ENCODE measurements around the gene TMEM54.
A peak's percentile ranks its signal among the peaks of the same experiment; 100 is the strongest.

TMEM54 gene, protein sequence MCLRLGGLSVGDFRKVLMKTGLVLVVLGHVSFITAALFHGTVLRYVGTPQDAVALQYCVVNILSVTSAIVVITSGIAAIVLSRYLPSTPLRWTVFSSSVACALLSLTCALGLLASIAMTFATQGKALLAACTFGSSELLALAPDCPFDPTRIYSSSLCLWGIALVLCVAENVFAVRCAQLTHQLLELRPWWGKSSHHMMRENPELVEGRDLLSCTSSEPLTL

DNA sequence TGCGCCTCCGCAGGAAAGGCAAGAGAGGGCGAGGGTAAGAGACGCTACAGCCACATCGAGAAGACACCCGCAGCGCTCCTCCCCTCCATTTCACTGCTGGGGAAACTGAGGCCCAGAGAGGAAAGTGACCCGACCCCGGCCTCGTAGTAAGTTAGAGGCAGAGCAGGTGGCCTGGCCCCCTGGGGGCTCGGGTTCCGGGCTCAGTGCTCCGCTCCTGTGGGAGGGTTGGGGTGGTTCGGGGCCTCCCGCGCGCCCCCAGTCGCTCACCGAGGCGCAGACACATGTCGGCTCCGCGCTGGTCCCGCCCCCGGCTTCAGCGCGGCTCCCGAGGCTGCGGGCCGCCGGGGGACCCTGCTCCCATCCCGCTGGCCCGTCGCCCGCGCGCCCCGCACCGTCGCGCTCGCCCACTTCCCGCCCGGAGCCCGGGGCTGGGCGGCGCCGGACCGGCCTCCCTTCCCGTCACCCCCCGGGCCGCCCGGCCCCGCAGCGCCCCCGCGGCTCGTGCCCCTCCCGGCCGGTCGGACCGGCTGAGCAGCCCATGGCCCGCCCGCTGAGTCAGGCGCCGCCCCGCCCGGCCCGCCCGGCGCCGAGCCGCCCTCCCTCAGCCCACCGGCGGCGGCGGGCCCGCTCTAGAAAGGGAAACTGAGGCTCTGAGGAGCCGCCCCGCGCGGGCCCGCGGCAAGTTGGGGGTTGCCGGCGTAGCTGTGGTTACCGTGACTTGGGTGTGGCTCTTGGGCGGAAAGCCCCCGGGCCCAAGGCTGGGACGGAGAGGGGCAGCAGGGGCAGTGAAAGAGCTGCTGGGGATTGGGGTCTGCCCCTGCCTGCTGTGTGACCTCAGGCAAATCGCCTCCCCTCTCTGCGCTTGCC is at the start of gene TMEM54:
TMEM54 (minus strand) TSS at position 434 of the 867 bp plus-strand sequence; CDS start at position 283, 151 bp downstream.
- peak; percentile 85 for DNase-seq

DNA sequence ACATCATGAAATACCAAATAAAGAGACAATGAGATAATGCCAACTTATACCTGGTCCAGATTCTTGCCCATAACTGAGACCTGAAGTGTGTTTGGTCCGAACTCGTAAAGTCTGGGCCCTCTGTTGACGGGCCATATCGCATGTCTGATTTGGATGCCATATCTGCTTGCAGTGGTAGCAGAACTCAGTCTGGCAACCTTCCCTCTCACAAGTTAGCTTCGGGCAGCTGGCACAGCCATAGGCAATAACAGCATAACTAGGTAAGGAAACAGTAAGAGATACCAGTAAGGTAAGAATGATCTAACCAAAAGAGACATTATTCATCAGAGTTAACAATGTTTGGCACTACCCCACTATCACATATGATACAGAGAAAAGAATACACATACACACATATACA is 48.3 kb upstream of the TMEM54 start:
- DNase-seq: peak; percentile 22

DNA sequence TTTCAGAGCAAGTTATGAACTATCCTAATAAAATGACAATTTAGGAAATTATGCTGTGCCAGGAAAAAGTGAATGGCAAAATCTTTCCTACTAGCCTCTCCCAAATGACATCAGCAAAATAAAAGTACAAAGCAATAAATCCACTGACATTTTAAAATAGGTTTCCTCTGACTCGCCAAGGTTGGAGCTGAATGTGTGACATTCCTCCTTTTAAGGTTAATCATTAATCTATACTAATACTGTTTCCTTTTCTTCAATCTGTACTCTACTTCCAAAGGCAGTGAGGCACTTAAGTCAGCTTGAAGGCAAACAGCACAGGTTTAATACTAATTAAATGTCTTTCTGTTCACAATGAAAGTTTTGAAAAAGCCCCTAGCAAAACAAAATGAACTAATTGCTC is 47.7 kb upstream of the TMEM54 start:
- peak; percentile 70 for DNase-seq

DNA sequence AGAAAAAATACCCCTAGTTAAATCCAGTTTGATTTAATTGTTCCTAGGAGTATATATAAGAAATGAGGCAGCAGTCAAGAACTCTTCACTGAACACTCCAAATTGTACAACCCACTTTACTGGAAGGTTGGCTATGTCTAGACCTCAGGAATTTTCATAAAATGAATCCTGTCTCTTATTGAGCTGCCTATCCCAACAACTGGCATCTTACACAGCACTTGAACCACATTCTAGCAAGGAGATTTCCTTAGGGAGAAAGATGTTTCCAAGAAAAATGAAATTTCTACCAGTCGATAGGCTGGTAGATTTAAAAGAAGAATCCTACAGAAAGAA is 47.2 kb upstream of the TMEM54 start:
- no peak for DNase-seq

DNA sequence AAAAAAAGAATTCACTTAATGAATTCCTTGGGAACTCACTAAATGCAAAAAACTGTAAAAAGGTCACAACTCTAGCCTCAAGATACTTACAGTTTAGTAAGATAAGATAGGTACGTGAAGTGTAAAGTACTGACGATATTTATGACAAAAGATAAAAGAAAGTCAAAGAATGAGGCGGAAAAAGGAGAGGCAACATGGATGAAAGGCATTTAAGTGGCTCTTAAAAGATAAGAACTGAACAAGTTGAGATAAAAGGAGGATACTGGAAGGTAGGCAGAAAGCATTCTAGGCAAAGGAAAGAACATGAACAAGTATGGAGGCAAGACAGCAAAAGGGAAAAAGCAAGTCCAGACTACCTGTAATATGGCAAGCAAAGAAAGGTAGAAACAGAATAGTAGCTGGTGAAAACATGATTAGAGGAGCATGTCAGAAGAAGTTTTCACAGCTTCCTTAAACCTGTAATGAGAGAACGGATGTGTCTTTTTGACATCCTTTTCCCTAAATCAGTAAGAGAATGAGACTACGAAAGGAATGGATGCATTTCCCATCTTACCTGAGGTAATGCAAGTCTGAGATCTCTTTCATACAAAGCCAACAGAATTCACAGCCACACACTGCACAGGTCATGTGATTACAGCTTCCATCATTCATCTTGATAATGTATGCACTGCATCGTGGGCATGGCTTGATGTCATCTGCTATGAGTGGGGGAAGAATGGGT is 46.6 kb upstream of the TMEM54 start:
- no peak for DNase-seq

DNA sequence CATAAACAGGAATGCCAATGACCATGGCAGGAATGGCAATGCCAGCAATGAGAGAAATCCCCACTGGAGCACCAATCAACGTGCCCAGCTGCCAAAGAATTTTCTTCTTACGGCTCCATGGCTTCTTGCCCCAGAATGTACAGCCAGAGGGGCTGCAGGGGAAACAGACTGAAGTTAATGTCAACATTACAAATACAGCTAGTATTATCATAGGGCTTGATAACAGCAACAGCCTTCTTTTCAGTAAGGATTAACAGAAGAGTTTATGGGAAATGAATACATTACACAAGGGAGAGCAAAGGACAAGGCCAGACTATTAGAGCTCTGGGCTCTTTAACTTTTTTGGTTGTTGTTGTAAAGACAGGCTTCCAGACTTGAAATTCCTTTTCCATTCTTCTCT is 45.2 kb upstream of the TMEM54 start:
- no peak for DNase-seq

DNA sequence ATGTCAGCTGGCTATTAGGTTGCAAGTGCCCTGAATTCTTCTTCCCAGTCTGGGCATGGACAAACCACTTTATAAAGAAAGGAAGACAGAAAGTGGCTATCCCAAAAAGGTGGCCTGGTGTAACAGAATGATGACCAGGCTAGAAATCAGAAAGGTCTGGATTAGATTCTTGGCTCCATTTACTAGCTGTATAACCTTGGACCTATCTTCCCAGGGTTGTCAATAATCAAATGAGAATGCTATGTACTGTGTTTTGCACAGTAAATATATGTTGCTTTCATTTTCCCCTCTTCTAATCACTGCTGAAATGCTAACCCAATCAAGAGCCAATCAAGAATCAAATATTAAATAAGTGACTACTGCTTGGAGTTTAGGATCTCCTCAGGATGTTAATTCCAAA is 43.0 kb upstream of the TMEM54 start:
- DNase-seq: no peak

DNA sequence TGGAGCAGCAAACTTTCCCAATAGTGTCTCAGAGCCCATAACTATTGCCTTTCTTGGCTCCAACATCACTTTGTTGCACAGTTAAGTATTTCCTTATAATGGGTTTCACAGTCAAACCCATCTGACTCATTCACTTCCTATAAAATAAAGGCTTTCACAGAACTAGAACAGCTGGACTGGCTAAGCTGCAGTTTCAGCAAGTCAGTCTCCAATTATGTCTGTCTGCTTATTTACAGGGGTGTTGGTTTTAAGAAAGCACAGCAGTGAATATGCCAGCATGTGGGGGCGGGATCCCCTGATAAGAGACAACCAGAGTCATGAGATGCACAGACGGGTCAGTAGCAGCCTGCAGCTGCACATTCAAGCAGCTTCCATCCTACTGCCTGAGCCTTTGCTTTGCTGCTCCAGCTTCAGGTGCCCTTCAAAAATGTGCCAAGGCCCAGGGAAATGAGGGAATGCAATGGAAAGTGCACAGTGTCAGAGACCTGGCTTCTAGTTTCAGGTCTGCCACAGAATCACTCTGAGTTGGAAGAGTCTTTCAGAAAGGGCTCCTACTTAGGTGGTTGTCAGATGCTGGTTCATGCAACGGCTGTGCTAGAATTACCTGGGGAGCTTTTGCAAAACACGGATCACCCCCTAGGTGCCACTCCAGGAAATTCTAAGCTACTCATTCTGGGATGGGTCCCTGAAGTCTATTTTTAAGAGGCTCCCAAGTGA is 38.6 kb upstream of the TMEM54 start:
- DNase-seq: no peak

DNA sequence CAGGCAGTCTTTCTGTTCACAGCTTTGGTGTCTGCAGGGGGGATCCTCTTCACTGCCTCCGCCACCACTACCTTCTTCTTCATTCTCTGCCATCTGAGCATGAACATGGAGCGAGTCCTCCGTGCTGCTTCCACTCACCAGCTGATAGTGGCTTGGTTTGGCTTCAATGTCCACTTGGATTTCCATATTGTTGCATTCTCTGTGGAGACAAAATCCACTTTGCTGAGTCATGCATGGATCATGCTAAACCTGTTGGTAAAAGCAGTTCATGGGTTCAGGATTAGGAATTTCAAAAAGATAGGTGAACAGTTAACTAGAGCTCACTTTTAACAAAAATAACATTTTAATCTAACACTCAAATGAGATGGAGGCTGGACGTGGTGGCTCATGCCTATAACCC is 35.9 kb upstream of the TMEM54 start:
- DNase-seq: no peak

DNA sequence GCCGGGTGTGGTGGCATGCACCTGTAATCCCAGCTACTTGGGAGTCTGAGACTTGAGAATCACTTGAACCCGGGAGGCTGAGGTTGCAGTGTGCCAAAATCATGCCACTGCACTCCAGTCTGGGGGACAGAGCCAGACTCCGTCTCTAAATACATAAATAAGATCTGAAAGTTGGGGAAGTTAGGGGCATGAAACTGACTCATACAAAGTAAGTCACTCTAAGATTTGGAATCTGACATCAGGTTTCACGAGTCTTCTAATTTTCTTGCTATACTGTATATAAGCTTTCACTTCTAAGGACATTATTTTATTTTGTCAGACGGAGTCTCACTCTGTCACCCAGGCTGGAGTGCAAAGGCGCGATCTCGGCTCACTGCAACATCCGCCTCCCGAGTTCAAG is 33.3 kb upstream of the TMEM54 start:
- no peak for DNase-seq

DNA sequence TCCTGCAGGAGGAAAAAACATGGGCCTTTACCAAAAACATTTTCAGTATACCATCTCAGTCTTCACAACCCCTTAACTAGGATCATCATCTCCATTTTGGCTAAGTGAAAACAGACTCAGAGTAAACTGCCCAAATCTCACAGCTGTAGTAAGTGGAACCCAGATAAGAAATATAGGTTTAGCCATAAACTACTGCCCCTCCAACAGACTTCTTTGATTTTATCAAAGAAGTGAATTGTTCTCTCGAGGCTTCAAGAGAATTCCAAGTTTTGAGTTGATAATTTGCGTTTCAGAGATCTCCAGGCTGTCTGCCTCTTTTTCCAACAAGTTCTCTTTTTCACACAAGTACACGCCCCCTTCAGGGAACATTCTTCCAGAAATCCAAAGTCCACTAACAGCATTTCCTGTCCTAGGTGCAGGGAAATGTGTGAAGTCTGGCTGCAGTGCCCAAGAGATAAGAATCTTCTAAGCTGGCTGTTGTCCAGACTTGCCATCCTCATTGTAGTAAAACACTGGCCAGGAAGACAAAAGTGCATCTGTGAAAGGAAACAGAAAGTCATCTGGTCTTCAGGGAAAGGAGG is 32.6 kb upstream of the TMEM54 start:
- DNase-seq: peak; percentile 36

DNA sequence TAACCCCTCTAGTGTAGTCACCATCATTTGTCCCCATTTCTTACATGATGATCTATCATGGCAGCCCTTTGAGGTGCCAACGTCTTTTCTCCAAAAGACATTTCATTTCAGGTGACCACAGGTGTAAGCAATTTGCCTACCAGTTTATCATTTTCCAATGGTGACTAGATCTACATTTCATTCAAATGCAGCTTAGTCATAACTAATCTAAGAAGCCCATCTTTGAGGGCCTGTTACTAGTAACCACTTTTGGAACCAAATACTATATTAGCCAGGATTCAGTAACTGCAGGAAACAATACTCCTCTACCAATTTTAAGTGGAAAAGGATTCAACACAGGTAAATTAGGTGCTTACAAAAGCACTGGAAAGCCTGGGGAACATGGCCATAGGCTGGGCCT is 30.6 kb upstream of the TMEM54 start:
- DNase-seq: no peak

DNA sequence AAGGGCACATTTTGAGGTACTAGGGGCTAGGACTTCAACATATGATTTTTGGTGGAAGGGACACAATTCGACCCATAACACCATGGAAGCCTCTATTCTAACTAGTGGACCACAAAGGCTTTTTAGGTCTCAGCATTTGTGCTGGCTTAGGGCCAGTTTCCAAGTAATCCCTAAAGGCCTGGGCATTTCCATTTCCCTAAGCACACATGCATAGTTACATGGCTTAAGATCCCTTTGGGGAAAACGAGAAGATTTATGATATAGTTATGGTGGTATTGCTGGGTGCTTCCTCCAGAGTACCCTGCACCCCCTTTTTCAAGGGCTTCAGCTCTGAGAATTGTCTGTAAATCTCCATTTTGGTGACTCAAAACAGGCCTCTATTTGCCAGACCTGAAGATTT is 28.2 kb upstream of the TMEM54 start:
- no peak for DNase-seq

DNA sequence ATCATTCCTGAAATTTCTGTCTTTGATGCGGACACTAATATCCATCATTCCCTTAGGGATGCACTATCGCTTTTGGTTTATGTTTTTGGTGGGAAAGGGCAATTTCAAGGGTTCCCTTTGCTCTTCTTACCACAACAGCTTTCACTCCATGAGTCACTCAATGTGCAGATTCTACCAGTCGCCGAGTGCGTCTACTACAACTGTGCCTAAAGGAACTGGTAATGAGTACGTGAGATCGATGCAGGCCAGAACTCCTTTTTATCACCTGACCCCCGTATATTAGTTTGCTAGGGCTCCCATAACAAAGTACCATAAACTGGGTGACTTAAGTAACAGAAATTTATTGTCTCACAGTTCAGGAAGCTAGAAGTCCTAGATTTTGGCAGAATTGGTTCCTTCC is 27.5 kb upstream of the TMEM54 start:
- DNase-seq: no peak

DNA sequence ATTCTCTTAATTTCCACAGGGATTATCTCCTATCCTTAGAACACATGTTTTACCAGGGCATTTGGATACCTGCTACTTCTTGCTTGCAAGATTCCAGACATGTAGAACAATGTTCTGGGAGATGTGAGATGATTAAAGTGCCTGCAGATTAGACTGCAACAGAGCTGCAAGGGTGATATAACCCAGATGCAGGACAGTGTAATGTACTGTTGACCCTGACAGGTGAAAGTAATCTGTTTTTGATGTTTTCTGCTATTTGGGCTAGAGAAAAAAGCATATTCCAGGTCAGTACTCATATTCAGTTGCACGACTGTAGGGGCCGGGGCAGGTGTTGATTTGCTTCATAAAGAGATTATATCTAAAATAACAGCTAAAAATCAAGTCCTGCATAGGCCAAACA is 27.1 kb upstream of the TMEM54 start:
- no peak for DNase-seq

DNA sequence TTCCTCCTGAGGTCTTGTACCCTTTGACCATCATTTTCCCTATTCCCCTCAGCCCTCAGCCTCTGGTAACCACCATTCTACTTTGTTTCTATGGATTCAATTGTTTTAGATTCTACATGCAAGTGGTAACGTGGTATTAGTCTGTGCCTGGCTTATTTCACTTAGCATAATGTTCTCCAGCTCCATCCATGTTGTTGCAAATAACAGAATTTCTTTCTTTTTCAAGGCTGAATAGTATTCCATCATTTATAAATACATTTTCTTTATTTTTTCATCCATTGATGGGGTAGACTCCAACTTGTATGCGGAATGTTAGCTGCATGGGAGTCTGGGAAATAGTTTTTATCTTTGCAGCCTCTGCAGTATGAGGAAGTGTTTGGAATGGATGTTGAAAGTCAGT is 26.3 kb upstream of the TMEM54 start:
- DNase-seq: no peak

DNA sequence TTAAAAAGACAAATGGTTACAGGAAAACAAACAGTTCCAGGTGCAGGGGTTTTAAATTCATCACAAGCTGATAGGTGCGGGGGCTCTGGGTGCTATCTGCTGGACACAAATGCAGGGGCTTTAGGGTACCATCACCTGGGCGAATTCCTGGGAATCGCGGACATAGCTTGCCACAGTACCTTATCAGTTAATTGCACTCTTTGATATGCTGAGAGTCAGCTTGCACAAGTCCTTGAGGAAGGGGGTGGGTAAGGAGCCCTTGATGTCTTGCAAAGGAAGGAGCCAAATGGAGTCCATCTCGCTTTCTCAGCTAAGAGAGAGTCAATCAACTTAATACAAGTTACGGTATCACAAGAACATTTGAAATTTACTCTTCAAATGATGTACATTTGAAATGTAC is 25.4 kb upstream of the TMEM54 start:
- DNase-seq: no peak

DNA sequence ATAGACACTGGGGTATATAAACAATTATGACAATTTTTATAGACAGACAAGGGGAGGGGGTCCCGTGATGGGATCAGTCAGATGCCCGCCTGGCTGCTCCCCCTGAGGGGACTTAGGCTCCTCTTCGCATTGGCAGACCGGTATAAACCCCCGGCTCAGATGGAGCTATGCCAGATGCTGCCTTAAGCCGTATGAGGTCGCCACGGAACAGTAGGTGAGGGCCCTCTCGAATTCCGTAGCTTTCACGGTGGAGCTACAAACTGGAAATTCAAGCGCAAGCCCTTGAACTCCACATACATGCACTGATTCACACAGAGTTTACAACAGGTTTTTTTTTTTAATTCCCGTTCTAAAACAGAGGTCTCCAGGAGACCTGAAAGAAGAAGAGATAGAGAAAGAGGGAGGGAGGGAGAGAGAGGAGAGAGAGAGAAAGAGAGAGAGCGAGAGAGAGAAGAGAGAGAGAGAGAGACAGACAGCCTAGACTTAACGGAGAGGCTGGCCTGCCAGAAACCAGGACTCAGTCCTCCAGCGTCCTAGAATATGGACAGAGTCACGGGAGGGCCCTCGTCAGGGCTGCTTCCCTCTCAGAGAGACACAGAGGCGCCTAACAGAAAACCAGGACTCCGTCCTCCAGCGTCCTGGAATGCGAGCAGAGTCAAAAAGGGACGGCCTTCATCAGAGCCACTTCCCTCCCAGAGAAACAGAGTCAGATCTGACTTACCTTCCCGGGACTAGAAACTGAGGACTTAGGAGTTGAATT is 24.4 kb upstream of the TMEM54 start:
- DNase-seq: peak; percentile 76

DNA sequence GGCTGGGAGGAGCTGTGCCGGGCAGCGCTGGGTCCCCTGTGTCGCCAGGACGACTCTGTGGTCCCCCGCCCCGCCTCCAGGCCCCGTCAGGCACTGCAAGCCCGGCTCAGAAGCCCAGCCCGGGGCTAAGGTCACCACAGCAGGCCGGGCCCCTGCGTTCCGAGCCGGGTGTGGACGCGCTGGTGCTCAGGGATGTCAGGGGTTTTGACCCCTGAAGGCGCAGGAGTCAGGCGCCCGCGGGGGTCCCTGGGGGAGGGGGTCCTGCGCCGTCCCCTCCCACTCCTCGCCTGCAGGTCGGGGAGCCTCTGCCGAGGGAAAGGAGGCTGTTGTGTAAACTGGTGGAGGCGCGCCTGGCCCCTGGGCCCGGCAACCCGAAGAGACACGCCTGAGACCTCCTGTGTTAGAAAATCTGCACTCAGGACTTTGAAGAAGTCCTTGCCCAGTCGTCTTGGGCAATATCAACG is 23.7 kb upstream of the TMEM54 start:
- DNase-seq: peak; percentile 70

DNA sequence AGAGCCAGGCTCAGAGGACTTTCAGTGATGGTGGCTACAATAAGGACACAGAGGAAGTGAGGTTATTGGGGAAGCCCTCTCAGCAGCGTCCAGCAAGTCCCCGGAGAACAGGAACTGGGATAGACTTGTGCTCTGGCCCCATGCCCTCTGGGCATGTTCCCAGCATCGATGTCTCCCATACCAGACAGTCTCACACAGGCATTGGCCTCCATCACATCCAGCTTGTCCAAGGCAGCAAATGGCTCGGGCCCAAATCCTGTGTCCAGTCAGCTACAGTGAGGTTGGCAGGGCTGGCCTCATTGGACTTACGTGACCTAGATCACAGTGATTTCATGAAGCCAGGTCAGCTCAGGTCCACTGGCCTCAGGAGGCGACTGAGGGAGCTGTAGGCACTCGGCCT is 19.6 kb upstream of the TMEM54 start:
- no peak for DNase-seq

DNA sequence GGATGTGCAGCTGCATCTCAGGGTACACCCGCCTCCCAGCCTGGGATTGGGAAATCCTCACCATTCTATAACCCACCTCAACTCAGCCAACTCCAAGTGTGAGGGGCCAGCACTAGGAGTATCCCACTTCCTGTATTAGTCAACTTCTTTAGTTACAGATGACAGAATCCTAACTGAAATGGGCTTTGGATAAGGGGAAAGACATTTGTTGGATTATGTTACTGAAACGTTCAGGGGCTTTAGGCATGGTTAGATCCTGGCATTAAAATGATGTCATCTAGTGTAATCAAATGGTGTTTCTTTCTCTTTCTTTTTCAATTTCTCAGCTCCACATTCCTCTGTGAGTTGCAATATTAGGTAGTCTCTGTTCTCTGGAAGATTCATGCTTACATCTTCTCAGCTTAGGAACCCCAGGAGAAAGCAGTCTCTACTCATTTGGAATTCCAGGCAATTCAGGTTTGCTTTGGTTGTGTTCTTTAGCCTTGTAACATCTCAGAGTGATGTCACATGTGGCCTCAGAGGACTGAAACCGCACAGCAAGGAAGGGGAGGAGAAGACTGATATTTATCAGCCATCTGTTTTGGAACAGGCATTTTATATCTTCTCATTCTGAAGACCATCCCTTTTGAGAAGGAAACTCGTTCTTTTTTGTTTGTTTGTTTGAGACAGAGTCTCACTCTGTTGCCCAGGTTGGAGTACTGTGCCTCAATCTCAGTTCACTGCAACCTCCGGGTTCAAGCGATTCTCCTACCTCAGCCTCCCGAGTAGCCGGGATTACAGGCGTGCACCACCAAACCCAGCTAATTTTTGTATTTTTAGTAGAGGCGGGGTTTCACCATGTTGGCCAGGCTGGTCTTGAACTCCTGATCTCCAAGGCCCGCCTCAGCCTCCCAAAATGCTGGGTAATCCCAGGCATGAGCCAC is 18.9 kb upstream of the TMEM54 start:
- no peak for DNase-seq

Data from DMS53 (cell line).